K562 (cell line): Measurements from ENCODE around the gene CCDC136. TPM values are rescaled to one million over a fixed set of nuclear protein-coding genes. Genes with fewer than 3 reads are reported as not detected.
A peak's percentile ranks its signal among the peaks of the same experiment; 100 is the strongest.

Experiments used
- BCLAF1 ChIP-seq, 2 experiments: fragments of 450-650 bp in 1 of 2; IDR thresholded peaks; 2 replicates each; pipeline ENCODE4 v1.6.1; 2011 to 2017; ENCODE audit warnings: low read depth in 2 of 2, antibody characterized with exemption in 1 of 2, borderline replicate concordance in 1 of 2, low read length in 1 of 2, mild to moderate bottlenecking in 1 of 2, mixed read lengths in 1 of 2; ENCODE audit not compliant: control insufficient read depth in 1 of 2
- BMI1 ChIP-seq: fragments of 150-350 bp; IDR thresholded peaks from 2 replicates; pipeline ENCODE4 v1.6.1; 2014; ENCODE audit warnings: low read length
- ELF2 ChIP-seq: fragments of 250-450 bp; sonication (Bioruptor Pico); IDR thresholded peaks from 2 replicates; pipeline ENCODE4 v1.5.0; 2021; ENCODE audit warnings: mild to moderate bottlenecking
- ESRRA ChIP-seq: fragments of 450-650 bp; IDR thresholded peaks from 2 replicates; pipeline ENCODE4 v1.6.1; 2014; ENCODE audit warnings: low read depth, mild to moderate bottlenecking, moderate library complexity, borderline replicate concordance
- ESRRB ChIP-seq: fragments of 250-450 bp; sonication (Bioruptor Pico); IDR thresholded peaks from 2 replicates; pipeline ENCODE4 v1.5.0; 2020; ENCODE audit warnings: mild to moderate bottlenecking, moderate library complexity, borderline replicate concordance
- GATAD2B ChIP-seq: fragments of 450-650 bp; IDR thresholded peaks from 2 replicates; pipeline ENCODE4 v1.6.1; 2017; ENCODE audit warnings: mild to moderate bottlenecking, borderline replicate concordance
- HMBOX1 ChIP-seq: sonication (generic); IDR thresholded peaks from 2 replicates; pipeline ENCODE4 v1.6.1; 2016
- KAT7 ChIP-seq: sonication (generic); formaldehyde crosslinking; IDR thresholded peaks from 2 replicates; pipeline ENCODE4 v1.8.0; 2022; ENCODE audit warnings: missing genetic modification reagents, mild to moderate bottlenecking, borderline replicate concordance
- NFRKB ChIP-seq: fragments of 450-650 bp; IDR thresholded peaks from 2 replicates; pipeline ENCODE4 v1.6.1; 2016; ENCODE audit warnings: low read depth
- NUFIP1 ChIP-seq: fragments of 450-650 bp; IDR thresholded peaks from 2 replicates; pipeline ENCODE4 v1.6.1; 2018; ENCODE audit not compliant: partially characterized antibody
- POLR2B ChIP-seq: fragments of 450-650 bp; IDR thresholded peaks from 2 replicates; pipeline ENCODE4 v1.6.1; 2018; ENCODE audit warnings: low read depth; ENCODE audit not compliant: partially characterized antibody
- SRSF1 ChIP-seq: fragments of 200-400 bp; formaldehyde crosslinking; IDR thresholded peaks from 2 replicates; pipeline ENCODE4 v1.6.1; 2017; ENCODE audit warnings: mild to moderate bottlenecking, low read depth, low read length, moderate library complexity
- TAF15 ChIP-seq: fragments of 200-400 bp; formaldehyde crosslinking; IDR thresholded peaks from 2 replicates; pipeline ENCODE4 v1.6.1; 2017; ENCODE audit warnings: mild to moderate bottlenecking, low read depth, low read length, moderate library complexity
- TAL1 ChIP-seq: fragments of 450-650 bp; IDR thresholded peaks from 2 replicates; pipeline ENCODE4 v1.6.1; 2016; ENCODE audit warnings: mild to moderate bottlenecking
- TCF3 ChIP-seq: sonication (generic); formaldehyde crosslinking; IDR thresholded peaks from 2 replicates; pipeline ENCODE4 v1.4.0; 2020; ENCODE audit warnings: mild to moderate bottlenecking, missing genetic modification reagents
- TEAD2 ChIP-seq: fragments of 450-650 bp; IDR thresholded peaks from 2 replicates; pipeline ENCODE4 v1.6.1; 2016; ENCODE audit warnings: missing genetic modification characterization, control low read depth, missing compliant biosample characterization
- TEAD4 ChIP-seq, 2 experiments: sonication (generic) in 1 of 2; formaldehyde crosslinking in 1 of 2; IDR thresholded peaks; 2 replicates each; pipeline versions ENCODE4 v1.6.1 to v1.8.0; 2012 to 2022; ENCODE audit warnings: borderline replicate concordance in 1 of 2, inconsistent platforms in 1 of 2, low read length in 1 of 2, mild to moderate bottlenecking in 1 of 2, missing genetic modification reagents in 1 of 2
- ZNF212 ChIP-seq: fragments of 450-650 bp; formaldehyde crosslinking; IDR thresholded peaks from 2 replicates; pipeline ENCODE4 v1.4.0; 2020; ENCODE audit warnings: mild to moderate bottlenecking
- ZNF232 ChIP-seq: sonication (generic); formaldehyde crosslinking; IDR thresholded peaks from 2 replicates; pipeline ENCODE4 v1.8.0; 2022; ENCODE audit warnings: mild to moderate bottlenecking, missing genetic modification reagents
- ZNF24 ChIP-seq: fragments of 450-650 bp; IDR thresholded peaks from 2 replicates; pipeline ENCODE4 v1.6.1; 2016
- ZNF384 ChIP-seq: IDR thresholded peaks from 2 replicates; pipeline ENCODE4 v1.6.1; 2012; ENCODE audit warnings: low read depth, low read length, improper control_type of control experiment
- ZNF668 ChIP-seq: fragments of 250-450 bp; sonication (Bioruptor Pico); IDR thresholded peaks from 2 replicates; pipeline ENCODE4 v1.8.0; 2022; ENCODE audit warnings: mild to moderate bottlenecking, inconsistent platforms
- polyA plus RNA-seq, 8 experiments: library from polyadenylated mRNA; depleted of rRNA in 4 of 8; stranded (reverse) in 5 of 8; unstranded in 3 of 8; fragments of >200 nt; fragmentation: Nextera tagmentation in 2 of 8; fragmentation: Illumina TruSeq in 1 of 8; extraction: Ambion mirVana in 2 of 8; extraction: Trizol in 1 of 8; gene quantifications; 2 replicates each; pipeline versions ENCODE4 v1.2.1 to v1.2.3, GENCODE V29; 2011 to 2014; ENCODE audit warnings: inconsistent platforms in 1 of 8, missing spikeins in 1 of 8
- total RNA-seq, 7 experiments: library from RNA; depleted of rRNA in 6 of 7; stranded (reverse); fragments of >200 nt in 6 of 7; fragmentation: Illumina TruSeq in 2 of 7; extraction: Trizol in 2 of 7; gene quantifications; 2 replicates each; pipeline versions ENCODE4 v1.2.1 to v1.2.3, GENCODE V29; 2011 to 2021; ENCODE audit warnings: low replicate concordance in 1 of 7

Gene CCDC136
- total and polyA plus RNA-seq, 9 of the 15 experiments (the other 6 are each of a cell fraction or from before 2014, with no cell fraction given), result 2.4 to 40.8 (median 26.5) TPM

- peak; percentile 49 to 80; a peak in 3 of 4 replicates for TF ChIP-seq BCLAF1 (IDR thresholded peaks at IDR 0.05; ENCODE audit: borderline replicate concordance in 1 of 2, control insufficient read depth in 1 of 2, low read depth in 2 of 2, low read length in 1 of 2)
- no peak for TF ChIP-seq SRSF1
- no peak for TF ChIP-seq ESRRB (CRISPR knock-in tag)
- TF ChIP-seq TEAD4 (IDR thresholded peaks at IDR 0.05; ENCODE audit: low read length), result peak; percentile 93
- TF ChIP-seq TEAD4 (CRISPR knock-in tag; IDR thresholded peaks at IDR 0.05; ENCODE audit: borderline replicate concordance), result no peak
- TF ChIP-seq KAT7 (CRISPR knock-in tag), result no peak
- TF ChIP-seq TEAD2, result 0 out of 2 replicates have a peak, but pooled peaks have one; percentile 18
- TF ChIP-seq ZNF232 (CRISPR knock-in tag), result peak; percentile 78; the same call in 1 of the 2 replicates
- TF ChIP-seq GATAD2B, result no peak; the same call in 1 of the 2 replicates
- peak; percentile 87 for TF ChIP-seq NUFIP1
- no peak for TF ChIP-seq ELF2 (CRISPR knock-in tag)
- TF ChIP-seq TCF3 (CRISPR knock-in tag), result peak; percentile 99
- TF ChIP-seq POLR2B, result peak; percentile 85
- TF ChIP-seq BMI1, result no peak
- no peak; the same call in 1 of the 2 replicates for TF ChIP-seq HMBOX1
- TF ChIP-seq ZNF212 (CRISPR knock-in tag), result no peak
- no peak for TF ChIP-seq ZNF384
- peak; percentile 30; the same call in 1 of the 2 replicates for TF ChIP-seq NFRKB
- TF ChIP-seq TAL1, result peak; percentile 96
- TF ChIP-seq ZNF668 (CRISPR knock-in tag), result no peak
- 0 out of 2 replicates have a peak, but pooled peaks have one; percentile 14 for TF ChIP-seq ESRRA
- no peak for TF ChIP-seq TAF15
- peak; percentile 99 for TF ChIP-seq ZNF24
These were observed 68.6 kb downstream of the CCDC136 start (continued) for GRCh38 chr7:128860158-128861073.
